HG03066 (cell line): ENCODE measurements around the gene SGPL1.

Experiments used
- ATAC-seq: cut with Tn5 transposase; IDR thresholded peaks from one replicate; pipeline ENCODE4 v1.9.1; 2021; ENCODE audit warnings: low read depth; ENCODE audit not compliant: unreplicated experiment

The SGPL1 gene

GRCh38 chr10:70807556-70807955 is 8.2 kb upstream of the SGPL1 start:
- ATAC-seq: no peak

- no peak for ATAC-seq
These were observed 6.6 kb upstream of the SGPL1 start for GRCh38 chr10:70809011-70809611.

GRCh38 chr10:70809726-70810125 is 6.0 kb upstream of the SGPL1 start:
- ATAC-seq: no peak

- ATAC-seq: no peak
These were observed 4.8 kb upstream of the SGPL1 start for GRCh38 chr10:70810967-70811366.

- ATAC-seq: no peak
These were observed 3.9 kb upstream of the SGPL1 start for GRCh38 chr10:70811881-70812280.

- ATAC-seq: no peak
These were observed 2.9 kb upstream of the SGPL1 start for GRCh38 chr10:70812814-70813213.

GRCh38 chr10:70814126-70814525 is 1.6 kb upstream of the SGPL1 start:
- no peak for ATAC-seq

GRCh38 chr10:70816220-70816894 is 609 bp downstream of the SGPL1 start:
- peak; percentile 49 for ATAC-seq

- no peak for ATAC-seq
These were observed 5.4 kb downstream of the SGPL1 start for GRCh38 chr10:70820976-70821750.

GRCh38 chr10:70822076-70822820 is 6.5 kb downstream of the SGPL1 start:
- no peak for ATAC-seq

- no peak for ATAC-seq
These were observed 11.5 kb downstream of the SGPL1 start for GRCh38 chr10:70827086-70827757.

GRCh38 chr10:70828923-70829322 is 13.2 kb downstream of the SGPL1 start:
- no peak for ATAC-seq

GRCh38 chr10:70829543-70829942 is 13.8 kb downstream of the SGPL1 start:
- ATAC-seq: no peak

- no peak for ATAC-seq
These were observed 14.4 kb downstream of the SGPL1 start for GRCh38 chr10:70830164-70830563.

- no peak for ATAC-seq
These were observed 16.5 kb downstream of the SGPL1 start for GRCh38 chr10:70832221-70832620.

GRCh38 chr10:70832852-70833528 is 17.2 kb downstream of the SGPL1 start:
- no peak for ATAC-seq

GRCh38 chr10:70833601-70834000 is 17.9 kb downstream of the SGPL1 start:
- no peak for ATAC-seq

GRCh38 chr10:70834021-70834420 is 18.3 kb downstream of the SGPL1 start:
- ATAC-seq: no peak

GRCh38 chr10:70834441-70835151 is 18.8 kb downstream of the SGPL1 start:
- no peak for ATAC-seq
